ENCODE measurements around the gene ZNF536. TPM values are rescaled to one million over a fixed set of nuclear protein-coding genes. Genes with fewer than 3 reads are reported as not detected.
"Not testable (repeated sequence)": the region's sequence is repeated elsewhere in the genome, so short reads cannot be mapped to it uniquely, and the experiment has no call there.

ZNF536 gene
- total and polyA plus RNA-seq, 5 experiments from 2014 or later, result not detected

- H3K27ac Mint-ChIP-seq, result no peak overlapping the region
- H3K36me3 Mint-ChIP-seq, result peaks cover 0 to 5% (median 0%) of the 10 kb centered on the region in 3 donors
- H3K4me3 Mint-ChIP-seq, result no peak overlapping the region
- H3K27me3 Mint-ChIP-seq, result peaks cover under 1 to 54% (median 21%) of the 10 kb centered on the region in 5 donors
- no peak for DNase-seq
- H3K4me1 Mint-ChIP-seq, result peaks cover 0 to 4% (median 0%) of the 10 kb centered on the region in 4 donors
- H3K9me3 Mint-ChIP-seq, result peaks cover 0 to 17% (median 6%) of the 10 kb centered on the region in 9 donors
- POLR2A ChIA-PET, result no interaction called here
- no peak for ATAC-seq
Observed at GRCh38 chr19:30480097-30480496, 107.9 kb downstream of the ZNF536 start.

GRCh38 chr19:30481063-30481462 is 108.9 kb downstream of the ZNF536 start:
- no peak for ATAC-seq
- peaks cover 0 to 4% (median 0%) of the 10 kb centered on the region in 4 donors for H3K4me1 Mint-ChIP-seq
- no peak for DNase-seq
- H3K27ac Mint-ChIP-seq, result no peak overlapping the region
- H3K4me3 Mint-ChIP-seq, result no peak overlapping the region
- peaks cover 2 to 56% (median 21%) of the 10 kb centered on the region in 5 donors for H3K27me3 Mint-ChIP-seq
- POLR2A ChIA-PET, result no interaction called here
- peaks cover 0 to 5% (median 0%) of the 10 kb centered on the region in 3 donors for H3K36me3 Mint-ChIP-seq
- peaks cover 0 to 17% (median 6%) of the 10 kb centered on the region in 9 donors for H3K9me3 Mint-ChIP-seq

DNA sequence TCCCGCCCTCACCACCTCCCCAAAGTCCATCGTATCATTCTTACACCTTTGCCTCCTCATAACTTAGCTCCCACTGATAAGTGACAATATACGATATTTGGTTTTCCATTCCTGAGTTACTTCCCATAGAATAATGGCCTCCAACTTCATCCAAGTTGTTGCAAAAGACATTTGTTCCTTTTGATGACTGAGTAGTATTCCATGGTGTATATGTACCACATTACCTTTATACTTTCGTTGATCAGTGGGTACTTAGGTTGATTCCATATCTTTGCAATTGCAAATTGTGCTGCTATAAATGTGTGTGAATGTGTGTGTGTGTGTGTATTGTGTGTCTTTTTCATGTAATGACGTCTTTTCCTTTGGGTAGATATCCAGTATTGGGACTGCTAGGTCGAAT is 109.6 kb downstream of the ZNF536 start:
- H3K4me1 Mint-ChIP-seq, result peaks cover 0 to 4% (median 0%) of the 10 kb centered on the region in 4 donors
- H3K36me3 Mint-ChIP-seq, result peaks cover 0 to 4% (median 0%) of the 10 kb centered on the region in 3 donors
- H3K27me3 Mint-ChIP-seq, result peaks cover 5 to 62% (median 21%) of the 10 kb centered on the region in 5 donors
- H3K27ac Mint-ChIP-seq, result no peak overlapping the region
- ATAC-seq (no peak), DNase-seq (no peak)
- no peak overlapping the region for H3K4me3 Mint-ChIP-seq
- peaks cover 0 to 16% (median 8%) of the 10 kb centered on the region in 9 donors for H3K9me3 Mint-ChIP-seq
- POLR2A ChIA-PET, result no interaction called here

- no peak for DNase-seq
- ATAC-seq, result no peak
- H3K27ac Mint-ChIP-seq, result no peak overlapping the region
- peaks cover 0 to 15% (median 8%) of the 10 kb centered on the region in 9 donors for H3K9me3 Mint-ChIP-seq
- H3K4me1 Mint-ChIP-seq, result peaks cover 0 to 4% (median 0%) of the 10 kb centered on the region in 4 donors
- POLR2A ChIA-PET, result no interaction called here
- H3K27me3 Mint-ChIP-seq, result peaks cover 8 to 68% (median 19%) of the 10 kb centered on the region in 5 donors
- no peaks in the 10 kb centered on the region for H3K36me3 Mint-ChIP-seq
- H3K4me3 Mint-ChIP-seq, result no peak overlapping the region
Observed at GRCh38 chr19:30482956-30483355, 110.8 kb downstream of the ZNF536 start.

DNA sequence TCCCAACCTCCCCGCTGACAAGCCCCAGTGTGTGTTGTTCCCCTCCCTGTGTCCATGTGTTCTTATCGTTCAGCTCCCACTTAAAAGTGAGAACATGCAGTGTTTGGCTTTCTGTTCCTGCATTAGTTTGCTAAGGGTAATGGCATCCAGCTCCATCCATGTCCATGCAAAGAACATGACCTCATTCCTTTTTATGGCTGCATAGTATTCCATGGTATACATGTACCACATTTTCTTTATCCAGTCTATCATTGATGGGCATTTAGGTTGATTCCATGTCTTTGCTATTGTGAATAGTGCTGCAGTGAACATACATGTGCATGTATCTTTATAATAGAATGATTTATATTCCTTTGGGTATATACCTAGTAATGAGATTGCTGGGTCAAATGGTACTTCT is 114.1 kb downstream of the ZNF536 start:
- Mint-ChIP-seq H3K27me3 (peaks cover 6 to 50% (median 11%) of the 10 kb centered on the region in 5 donors), H3K9me3 (peaks cover 0 to 15% (median 7%) of the 10 kb centered on the region in 9 donors)
- H3K27ac Mint-ChIP-seq, DNase-seq, H3K36me3 Mint-ChIP-seq, ATAC-seq, POLR2A ChIA-PET, H3K4me1 Mint-ChIP-seq, H3K4me3 Mint-ChIP-seq: not testable (repeated sequence)

DNA sequence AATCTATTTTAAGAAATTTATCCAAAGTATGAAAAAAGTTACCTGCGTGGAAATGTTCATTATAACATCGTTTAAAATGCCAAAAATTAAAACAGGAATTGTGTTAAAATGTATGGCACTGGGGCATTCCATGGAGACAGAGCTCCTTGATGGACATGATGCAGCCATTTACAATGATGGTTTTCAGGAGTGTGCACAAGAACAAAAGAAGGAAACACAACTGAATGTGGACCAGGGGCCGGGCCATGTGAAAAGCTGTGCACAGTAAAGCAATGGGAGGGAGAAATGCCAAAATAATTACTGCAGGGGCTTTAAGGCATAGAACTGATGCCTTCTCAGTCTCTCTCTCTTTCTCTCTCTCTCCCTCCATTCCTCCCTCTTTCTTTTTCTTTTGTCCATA is 115.0 kb downstream of the ZNF536 start:
- ATAC-seq (no peak), DNase-seq (no peak)
- Mint-ChIP-seq H3K36me3 (no peaks in the 10 kb centered on the region), H3K4me1 (peaks cover 0 to 2% (median 0%) of the 10 kb centered on the region in 4 donors), H3K27ac (no peak overlapping the region), H3K27me3 (peaks cover 10 to 58% (median 14%) of the 10 kb centered on the region in 5 donors), H3K4me3 (no peak overlapping the region), H3K9me3 (peaks cover 0 to 15% (median 7%) of the 10 kb centered on the region in 9 donors)
- POLR2A ChIA-PET, result no interaction called here

GRCh38 chr19:30488191-30488590 is 116.0 kb downstream of the ZNF536 start:
- POLR2A ChIA-PET, result no interaction called here
- DNase-seq (no peak), ATAC-seq (no peak)
- peaks cover 0 to 2% (median 0%) of the 10 kb centered on the region in 4 donors for H3K4me1 Mint-ChIP-seq
- H3K9me3 Mint-ChIP-seq, result peaks cover 0 to 12% (median 6%) of the 10 kb centered on the region in 9 donors
- no peak overlapping the region for H3K27ac Mint-ChIP-seq
- peaks cover 13 to 60% (median 14%) of the 10 kb centered on the region in 5 donors for H3K27me3 Mint-ChIP-seq
- no peak overlapping the region for H3K4me3 Mint-ChIP-seq
- H3K36me3 Mint-ChIP-seq, result no peaks in the 10 kb centered on the region

GRCh38 chr19:30490760-30491159 is 118.6 kb downstream of the ZNF536 start:
- no peak for ATAC-seq

DNA sequence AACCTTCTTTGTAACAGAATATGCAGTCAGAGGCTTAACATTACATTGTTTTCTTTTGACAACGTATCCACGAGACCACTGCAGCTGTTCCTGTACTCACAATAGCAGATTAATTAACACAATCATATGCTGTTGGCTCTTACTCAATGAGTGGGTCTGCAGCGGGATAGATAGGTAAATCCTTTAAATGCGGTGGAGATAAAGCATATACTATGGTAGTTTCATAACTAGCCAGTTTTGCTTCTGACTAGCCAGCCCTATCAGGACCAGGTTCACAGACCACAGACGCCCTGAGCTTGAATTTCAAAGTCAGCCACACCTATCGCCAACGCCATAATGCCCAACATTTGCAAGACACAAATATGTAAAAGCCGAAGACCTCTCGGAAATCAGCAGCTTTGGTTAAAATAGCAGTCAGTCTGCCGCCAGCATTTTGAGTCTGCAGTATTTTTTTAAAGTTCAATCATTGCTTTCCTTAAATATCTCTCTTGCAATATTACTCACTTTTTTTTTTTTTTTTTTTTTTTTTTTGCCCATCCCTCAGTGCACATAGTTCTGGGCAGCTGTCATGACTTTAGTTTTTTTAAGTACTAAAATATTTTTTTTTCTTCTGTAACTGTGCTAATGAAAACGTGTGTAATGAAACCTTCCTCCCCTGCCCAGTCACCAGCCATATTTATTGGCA is 120.5 kb downstream of the ZNF536 start:
- Mint-ChIP-seq H3K4me3 (no peak overlapping the region), H3K9me3 (peaks cover 0 to 3% (median 0%) of the 10 kb centered on the region in 9 donors), H3K27ac (no peak overlapping the region), H3K27me3 (peaks cover 13 to 49% (median 17%) of the 10 kb centered on the region in 5 donors), H3K4me1 (no peaks in the 10 kb centered on the region), H3K36me3 (no peaks in the 10 kb centered on the region)
- POLR2A ChIA-PET, result no interaction called here
- ATAC-seq (no peak), DNase-seq (no peak)

More at GRCh38 chr19:30490760-30491159, 118.6 kb downstream of the ZNF536 start:
- Mint-ChIP-seq H3K27me3 (peaks cover 8 to 51% (median 19%) of the 10 kb centered on the region in 5 donors), H3K9me3 (peaks cover 0 to 2% (median 0%) of the 10 kb centered on the region in 9 donors), H3K27ac (no peak overlapping the region), H3K4me1 (no peaks in the 10 kb centered on the region), H3K4me3 (no peak overlapping the region), H3K36me3 (no peaks in the 10 kb centered on the region)
- no peak for DNase-seq
- POLR2A ChIA-PET, result no interaction called here

DNA sequence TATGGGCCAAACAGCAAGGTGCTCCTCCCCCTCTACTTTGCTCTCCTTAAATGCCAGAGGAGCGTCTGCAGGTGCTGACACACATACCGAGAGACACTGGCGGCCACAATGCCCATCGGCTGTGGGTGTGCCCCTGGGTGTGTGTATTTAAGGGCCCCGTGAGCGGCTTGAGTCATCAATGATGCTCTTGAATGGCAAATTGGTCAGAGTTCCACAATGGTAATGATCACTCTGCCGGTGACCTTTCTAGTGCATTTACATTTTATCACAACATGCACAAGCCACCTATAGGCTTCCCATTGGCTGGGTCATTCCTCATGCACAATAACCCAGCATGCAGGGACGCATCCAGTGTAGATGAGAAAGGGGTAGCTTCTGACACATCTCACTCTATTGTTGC is 124.8 kb downstream of the ZNF536 start:
- no peak for ATAC-seq
- Mint-ChIP-seq H3K9me3 (peaks cover 0 to 4% (median 0%) of the 10 kb centered on the region in 9 donors), H3K27me3 (peaks cover 12 to 39% (median 15%) of the 10 kb centered on the region in 5 donors), H3K27ac (no peak overlapping the region), H3K36me3 (no peaks in the 10 kb centered on the region), H3K4me1 (no peaks in the 10 kb centered on the region), H3K4me3 (no peak overlapping the region)
- DNase-seq, result no peak
- POLR2A ChIA-PET, result interaction anchor here (0.5 kb wide), 1 partner anchor 199 kb away, joined by 3 read pairs; no protein-coding TSS in a partner anchor

GRCh38 chr19:30498085-30498484 is 125.9 kb downstream of the ZNF536 start:
- H3K36me3 Mint-ChIP-seq, H3K4me1 Mint-ChIP-seq, H3K4me3 Mint-ChIP-seq, H3K9me3 Mint-ChIP-seq, POLR2A ChIA-PET, DNase-seq, H3K27ac Mint-ChIP-seq, ATAC-seq: not testable (repeated sequence)
- H3K27me3 Mint-ChIP-seq, result peaks cover 13 to 46% (median 17%) of the 10 kb centered on the region in 5 donors

GRCh38 chr19:30498707-30499106 is 126.5 kb downstream of the ZNF536 start:
- ATAC-seq (no peak), DNase-seq (no peak)
- H3K4me3 Mint-ChIP-seq, result no peak overlapping the region
- no peaks in the 10 kb centered on the region for H3K4me1 Mint-ChIP-seq
- H3K9me3 Mint-ChIP-seq, result peaks cover 0 to 4% (median 0%) of the 10 kb centered on the region in 9 donors
- H3K36me3 Mint-ChIP-seq, result no peaks in the 10 kb centered on the region
- peaks cover 12 to 44% (median 17%) of the 10 kb centered on the region in 5 donors for H3K27me3 Mint-ChIP-seq
- H3K27ac Mint-ChIP-seq, result no peak overlapping the region
- POLR2A ChIA-PET, result no interaction called here

- DNase-seq (no peak), ATAC-seq (no peak)
- no peak overlapping the region for H3K27ac Mint-ChIP-seq
- peaks cover 0 to 2% (median 0%) of the 10 kb centered on the region in 9 donors for H3K9me3 Mint-ChIP-seq
- peaks cover 2 to 30% (median 6%) of the 10 kb centered on the region in 5 donors for H3K27me3 Mint-ChIP-seq
- no peaks in the 10 kb centered on the region for H3K4me1 Mint-ChIP-seq
- POLR2A ChIA-PET, result no interaction called here
- no peaks in the 10 kb centered on the region for H3K36me3 Mint-ChIP-seq
- H3K4me3 Mint-ChIP-seq, result no peak overlapping the region
Observed at GRCh38 chr19:30504272-30504671, 132.1 kb downstream of the ZNF536 start.

Data from naive thymus-derived CD8-positive, alpha-beta T cell (primary cell).